Measurements from ENCODE around the gene PIGB. TPM values are rescaled to one million over a fixed set of nuclear protein-coding genes. Genes with fewer than 3 reads are reported as not detected.

PIGB gene
- total RNA-seq, 1 experiment from 2014 or later: 15.1 TPM

GRCh38 chr15:55389264-55389607 lies 70.2 kb downstream of the PIGB start:
- no peak overlapping the region for H3K27ac ChIP-seq (ENCODE audit: low read depth, low read length)
- no peaks in the 10 kb centered on the region for H3K9me2 ChIP-seq (ENCODE audit: insufficient read depth)
- no peaks in the 10 kb centered on the region for H3K79me2 ChIP-seq (ENCODE audit: insufficient read depth, low read length)
- ChIA-PET RAD21 (ENCODE audit: low non-redundant PET in 1 of 2, low total read pairs in 2 of 2, uncharacterized antibody in 2 of 2, unreplicated experiment in 2 of 2) (no interaction called here), CTCF (no interaction called here), POLR2A (no interaction called here)
- intact Hi-C loops (cut with micrococcal nuclease): no loop called here
- H3K27me3 ChIP-seq (ENCODE audit: insufficient read depth, low read length): no peaks in the 10 kb centered on the region
- no peak for DNase-seq (ENCODE audit: low read depth, low spot score)
- H3K36me3 ChIP-seq (ENCODE audit: control insufficient read depth in 1 of 2, insufficient read depth in 2 of 2, low read length in 2 of 2): no peaks in the 10 kb centered on the region
- H3K9me3 ChIP-seq (ENCODE audit: control insufficient read depth in 1 of 2, insufficient read depth in 1 of 2, low read depth in 1 of 2, low read length in 2 of 2): no peaks in the 10 kb centered on the region
- no TSS peak for BruUV-seq (replicated peaks)
- H3K4me3 ChIP-seq (replicated peaks in 1 of 2; ENCODE audit: low read depth in 1 of 2, low read length in 2 of 2): no peak overlapping the region
- peaks cover 0 to 7% of the 10 kb centered on the region in 2 experiments; a peak in 2 of 4 replicates for H3K4me1 ChIP-seq (ENCODE audit: control insufficient read depth in 1 of 2, insufficient read depth in 2 of 2, low read length in 2 of 2)
- H3K4me2 ChIP-seq (ENCODE audit: low read length): no peak overlapping the region; the same call in 1 of the 2 replicates
- no peaks in the 10 kb centered on the region for H4K20me1 ChIP-seq (ENCODE audit: insufficient read depth)
- TF ChIP-seq SRF (IDR thresholded peaks at IDR 0.05; ENCODE audit: low read depth) (no peak), ZFX (IDR thresholded peaks at IDR 0.05) (no peak), SP1 (IDR thresholded peaks at IDR 0.05; ENCODE audit: low read depth) (no peak), SIN3A (IDR thresholded peaks at IDR 0.05; ENCODE audit: low read depth) (no peak), MAX (IDR thresholded peaks at IDR 0.05) (no peak), FOSL1 (IDR thresholded peaks at IDR 0.05; ENCODE audit: low read depth) (no peak), POLR2A (IDR thresholded peaks at IDR 0.05; ENCODE audit: borderline replicate concordance, extremely low read depth, insufficient read depth, insufficient read length) (no peak), ATF3 (IDR thresholded peaks at IDR 0.05) (no peak), ELF1 (IDR thresholded peaks at IDR 0.05; ENCODE audit: borderline replicate concordance, low read depth) (no peak), POLR2AphosphoS5 (IDR thresholded peaks at IDR 0.05; ENCODE audit: low read depth, low read length) (no peak), REST (IDR thresholded peaks at IDR 0.05; ENCODE audit: low read depth) (no peak), ZNF274 (IDR thresholded peaks at IDR 0.05; ENCODE audit: low read depth, low read length) (no peak), JUND (IDR thresholded peaks at IDR 0.05) (no peak), RAD21 (IDR thresholded peaks at IDR 0.05; ENCODE audit: low read depth) (no peak), YY1 (IDR thresholded peaks at IDR 0.05; ENCODE audit: extremely low read depth, insufficient replicate concordance, low read depth, low read length) (no peak), CEBPB (IDR thresholded peaks at IDR 0.05; ENCODE audit: low read depth) (no peak)
- ATAC-seq: no peak
- no peak overlapping the region for H3K9ac ChIP-seq (ENCODE audit: low read length)
- H2AFZ ChIP-seq (ENCODE audit: low read depth, low read length, poor library complexity, severe bottlenecking): no peak overlapping the region

Data from HCT116 (cell line).